Neural cell (in vitro differentiated cells): ENCODE data around the gene CPNE6.
"Not testable (repeated sequence)": the region's sequence is repeated elsewhere in the genome, so short reads cannot be mapped to it uniquely, and the experiment has no call there.

Experiments
- CTCF ChIP-seq: fragments of 450-650 bp; IDR thresholded peaks from 2 replicates; pipeline ENCODE4 v1.5.1; 2014; ENCODE audit warnings: antibody characterized with exemption, mild to moderate bottlenecking, moderate library complexity; ENCODE audit not compliant: poor library complexity, severe bottlenecking
- EP300 ChIP-seq: fragments of 450-650 bp; conservative IDR thresholded peaks from 2 replicates; pipeline ENCODE4 v1.6.1; 2014; ENCODE audit warnings: antibody characterized with exemption, mild to moderate bottlenecking, moderate library complexity; ENCODE audit not compliant: poor library complexity, severe bottlenecking
- REST ChIP-seq: IDR thresholded peaks from 2 replicates; pipeline ENCODE4 v1.6.1; 2012; ENCODE audit warnings: borderline replicate concordance

DNA sequence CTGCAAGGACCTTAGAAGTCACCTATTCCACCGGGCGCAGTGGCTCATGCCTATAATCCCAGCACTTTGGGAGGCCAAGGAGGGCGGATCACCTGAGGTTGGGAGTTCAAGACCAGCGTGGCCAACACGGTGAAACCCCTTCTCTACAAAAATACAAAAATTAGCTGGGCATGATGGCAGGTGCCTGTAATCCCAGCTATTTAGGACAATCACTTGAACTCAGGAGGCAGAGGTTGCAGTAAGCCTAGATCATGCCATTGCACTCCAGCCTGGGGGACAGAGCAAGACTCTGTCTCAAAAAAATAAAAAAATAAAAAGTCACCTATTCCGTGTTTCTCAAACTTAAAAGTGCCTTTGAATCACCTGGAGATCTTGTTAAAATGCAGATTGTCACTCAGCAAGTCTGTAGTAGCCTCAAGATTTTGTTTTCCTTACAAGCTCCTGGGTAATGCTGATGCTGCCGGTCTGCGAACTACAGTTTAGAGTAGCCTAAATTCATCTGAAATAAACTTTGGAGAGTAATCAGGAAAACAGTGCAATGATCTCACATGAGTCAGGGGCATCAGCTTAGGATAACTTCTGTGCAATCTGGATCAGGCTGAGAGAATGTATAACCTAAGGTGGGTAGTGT is 34.4 kb downstream of the CPNE6 start:
- not testable (repeated sequence) for TF ChIP-seq CTCF, REST, EP300
